K562 (cell line): ENCODE measurements around the gene RIPOR1. TPM values are rescaled to one million over a fixed set of nuclear protein-coding genes. Genes with fewer than 3 reads are reported as not detected.

ENCODE experiments used
- DNMT1 ChIP-seq: fragments of 450-650 bp; IDR thresholded peaks from 2 replicates; pipeline ENCODE4 v1.6.1; 2016; ENCODE audit warnings: antibody characterized with exemption, mild to moderate bottlenecking
- ETS1 ChIP-seq: conservative IDR thresholded peaks from 2 replicates; pipeline ENCODE4 v1.6.1; 2011; ENCODE audit warnings: low read depth, mild to moderate bottlenecking, low read length; ENCODE audit not compliant: control insufficient read depth
- FOS ChIP-seq: IDR thresholded peaks from 3 replicates; pipeline ENCODE4 v1.6.1; 2011; ENCODE audit not compliant: insufficient read length; ENCODE audit errors: extremely low read depth
- MAFF ChIP-seq: IDR thresholded peaks from 2 replicates; pipeline ENCODE4 v1.6.1; 2012; ENCODE audit warnings: low read length, improper control_type of control experiment
- PCBP1 ChIP-seq: fragments of 200-400 bp; formaldehyde crosslinking; IDR thresholded peaks from 2 replicates; pipeline ENCODE4 v1.6.1; 2018; ENCODE audit warnings: mild to moderate bottlenecking, low read depth, low read length; ENCODE audit not compliant: poor library complexity, severe bottlenecking
- POLR2AphosphoS5 ChIP-seq: IDR thresholded peaks from 2 replicates; pipeline ENCODE4 v1.6.1; 2011; ENCODE audit warnings: mild to moderate bottlenecking, low read depth, low read length, moderate library complexity; ENCODE audit not compliant: control insufficient read depth, insufficient read depth
- PRPF4 ChIP-seq: fragments of 200-400 bp; formaldehyde crosslinking; IDR thresholded peaks from one replicate; pipeline ENCODE4 v1.6.1; 2017; ENCODE audit warnings: low read length, low read depth, mild to moderate bottlenecking; ENCODE audit not compliant: insufficient read depth, poor library complexity, severe bottlenecking
- SIN3B ChIP-seq: fragments of 450-650 bp; IDR thresholded peaks from 2 replicates; pipeline ENCODE4 v1.6.1; 2017; ENCODE audit warnings: low read depth, mild to moderate bottlenecking, moderate library complexity
- TCF3 ChIP-seq: sonication (generic); formaldehyde crosslinking; IDR thresholded peaks from 2 replicates; pipeline ENCODE4 v1.4.0; 2020; ENCODE audit warnings: mild to moderate bottlenecking, missing genetic modification reagents
- ZBTB8A ChIP-seq: fragments of 450-650 bp; IDR thresholded peaks from 2 replicates; pipeline ENCODE4 v1.6.1; 2018; ENCODE audit warnings: mild to moderate bottlenecking, moderate library complexity; ENCODE audit not compliant: partially characterized antibody
- polyA plus RNA-seq, 8 experiments: library from polyadenylated mRNA; depleted of rRNA in 4 of 8; stranded (reverse) in 5 of 8; unstranded in 3 of 8; fragments of >200 nt; fragmentation: Nextera tagmentation in 2 of 8; fragmentation: Illumina TruSeq in 1 of 8; extraction: Ambion mirVana in 2 of 8; extraction: Trizol in 1 of 8; gene quantifications; 2 replicates each; pipeline versions ENCODE4 v1.2.1 to v1.2.3, GENCODE V29; 2011 to 2014; ENCODE audit warnings: inconsistent platforms in 1 of 8, missing spikeins in 1 of 8
- total RNA-seq, 7 experiments: library from RNA; depleted of rRNA in 6 of 7; stranded (reverse); fragments of >200 nt in 6 of 7; fragmentation: Illumina TruSeq in 2 of 7; extraction: Trizol in 2 of 7; gene quantifications; 2 replicates each; pipeline versions ENCODE4 v1.2.1 to v1.2.3, GENCODE V29; 2011 to 2021; ENCODE audit warnings: low replicate concordance in 1 of 7
- TF ChIP-seq, protein P1 (sequence below): fragments of 250-450 bp; sonication (Bioruptor Pico); IDR thresholded peaks from 2 replicates; pipeline ENCODE4 v1.8.0; 2022; ENCODE audit warnings: moderate library complexity, mild to moderate bottlenecking, inconsistent platforms
- TF ChIP-seq, protein P2 (sequence below): sonication (generic); formaldehyde crosslinking; IDR thresholded peaks from 2 replicates; pipeline ENCODE4 v1.8.0; 2023; ENCODE audit warnings: missing genetic modification reagents, mild to moderate bottlenecking, borderline replicate concordance
- TF ChIP-seq, protein P3 (sequence below): fragments of 250-450 bp; sonication (Bioruptor Pico); IDR thresholded peaks from 2 replicates; pipeline ENCODE4 v1.4.0; 2020; ENCODE audit warnings: borderline replicate concordance

RIPOR1 gene
- total and polyA plus RNA-seq, 9 of the 15 experiments (the other 6 are each of a cell fraction or from before 2014, with no cell fraction given), result 0.36 to 31.1 (median 3.0) TPM

GRCh38 chr16:67480833-67481560 lies 47.6 kb upstream of the RIPOR1 start, which contains the start of gene ATP6V0D1 (continued):
- TF ChIP-seq, protein P1, sequence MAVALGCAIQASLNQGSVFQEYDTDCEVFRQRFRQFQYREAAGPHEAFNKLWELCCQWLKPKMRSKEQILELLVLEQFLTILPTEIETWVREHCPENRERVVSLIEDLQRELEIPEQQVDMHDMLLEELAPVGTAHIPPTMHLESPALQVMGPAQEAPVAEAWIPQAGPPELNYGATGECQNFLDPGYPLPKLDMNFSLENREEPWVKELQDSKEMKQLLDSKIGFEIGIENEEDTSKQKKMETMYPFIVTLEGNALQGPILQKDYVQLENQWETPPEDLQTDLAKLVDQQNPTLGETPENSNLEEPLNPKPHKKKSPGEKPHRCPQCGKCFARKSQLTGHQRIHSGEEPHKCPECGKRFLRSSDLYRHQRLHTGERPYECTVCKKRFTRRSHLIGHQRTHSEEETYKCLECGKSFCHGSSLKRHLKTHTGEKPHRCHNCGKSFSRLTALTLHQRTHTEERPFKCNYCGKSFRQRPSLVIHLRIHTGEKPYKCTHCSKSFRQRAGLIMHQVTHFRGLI, result no peak
- TF ChIP-seq FOS (peak; percentile 96), SIN3B (peak; percentile 96), TCF3 (peak; percentile 36; the same call in 1 of the 2 replicates), POLR2AphosphoS5 (peak; percentile 36; the same call in 1 of the 2 replicates), ZBTB8A (no peak), MAFF (no peak), DNMT1 (no peak), PRPF4 (no peak), PCBP1 (peak; percentile 87), ETS1 (peak; percentile 95)
- TF ChIP-seq, protein P2, sequence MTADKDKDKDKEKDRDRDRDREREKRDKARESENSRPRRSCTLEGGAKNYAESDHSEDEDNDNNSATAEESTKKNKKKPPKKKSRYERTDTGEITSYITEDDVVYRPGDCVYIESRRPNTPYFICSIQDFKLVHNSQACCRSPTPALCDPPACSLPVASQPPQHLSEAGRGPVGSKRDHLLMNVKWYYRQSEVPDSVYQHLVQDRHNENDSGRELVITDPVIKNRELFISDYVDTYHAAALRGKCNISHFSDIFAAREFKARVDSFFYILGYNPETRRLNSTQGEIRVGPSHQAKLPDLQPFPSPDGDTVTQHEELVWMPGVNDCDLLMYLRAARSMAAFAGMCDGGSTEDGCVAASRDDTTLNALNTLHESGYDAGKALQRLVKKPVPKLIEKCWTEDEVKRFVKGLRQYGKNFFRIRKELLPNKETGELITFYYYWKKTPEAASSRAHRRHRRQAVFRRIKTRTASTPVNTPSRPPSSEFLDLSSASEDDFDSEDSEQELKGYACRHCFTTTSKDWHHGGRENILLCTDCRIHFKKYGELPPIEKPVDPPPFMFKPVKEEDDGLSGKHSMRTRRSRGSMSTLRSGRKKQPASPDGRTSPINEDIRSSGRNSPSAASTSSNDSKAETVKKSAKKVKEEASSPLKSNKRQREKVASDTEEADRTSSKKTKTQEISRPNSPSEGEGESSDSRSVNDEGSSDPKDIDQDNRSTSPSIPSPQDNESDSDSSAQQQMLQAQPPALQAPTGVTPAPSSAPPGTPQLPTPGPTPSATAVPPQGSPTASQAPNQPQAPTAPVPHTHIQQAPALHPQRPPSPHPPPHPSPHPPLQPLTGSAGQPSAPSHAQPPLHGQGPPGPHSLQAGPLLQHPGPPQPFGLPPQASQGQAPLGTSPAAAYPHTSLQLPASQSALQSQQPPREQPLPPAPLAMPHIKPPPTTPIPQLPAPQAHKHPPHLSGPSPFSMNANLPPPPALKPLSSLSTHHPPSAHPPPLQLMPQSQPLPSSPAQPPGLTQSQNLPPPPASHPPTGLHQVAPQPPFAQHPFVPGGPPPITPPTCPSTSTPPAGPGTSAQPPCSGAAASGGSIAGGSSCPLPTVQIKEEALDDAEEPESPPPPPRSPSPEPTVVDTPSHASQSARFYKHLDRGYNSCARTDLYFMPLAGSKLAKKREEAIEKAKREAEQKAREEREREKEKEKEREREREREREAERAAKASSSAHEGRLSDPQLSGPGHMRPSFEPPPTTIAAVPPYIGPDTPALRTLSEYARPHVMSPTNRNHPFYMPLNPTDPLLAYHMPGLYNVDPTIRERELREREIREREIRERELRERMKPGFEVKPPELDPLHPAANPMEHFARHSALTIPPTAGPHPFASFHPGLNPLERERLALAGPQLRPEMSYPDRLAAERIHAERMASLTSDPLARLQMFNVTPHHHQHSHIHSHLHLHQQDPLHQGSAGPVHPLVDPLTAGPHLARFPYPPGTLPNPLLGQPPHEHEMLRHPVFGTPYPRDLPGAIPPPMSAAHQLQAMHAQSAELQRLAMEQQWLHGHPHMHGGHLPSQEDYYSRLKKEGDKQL (CRISPR knock-in tag), result 0 out of 2 replicates have a peak, but pooled peaks have one; percentile 23
- TF ChIP-seq, protein P3, sequence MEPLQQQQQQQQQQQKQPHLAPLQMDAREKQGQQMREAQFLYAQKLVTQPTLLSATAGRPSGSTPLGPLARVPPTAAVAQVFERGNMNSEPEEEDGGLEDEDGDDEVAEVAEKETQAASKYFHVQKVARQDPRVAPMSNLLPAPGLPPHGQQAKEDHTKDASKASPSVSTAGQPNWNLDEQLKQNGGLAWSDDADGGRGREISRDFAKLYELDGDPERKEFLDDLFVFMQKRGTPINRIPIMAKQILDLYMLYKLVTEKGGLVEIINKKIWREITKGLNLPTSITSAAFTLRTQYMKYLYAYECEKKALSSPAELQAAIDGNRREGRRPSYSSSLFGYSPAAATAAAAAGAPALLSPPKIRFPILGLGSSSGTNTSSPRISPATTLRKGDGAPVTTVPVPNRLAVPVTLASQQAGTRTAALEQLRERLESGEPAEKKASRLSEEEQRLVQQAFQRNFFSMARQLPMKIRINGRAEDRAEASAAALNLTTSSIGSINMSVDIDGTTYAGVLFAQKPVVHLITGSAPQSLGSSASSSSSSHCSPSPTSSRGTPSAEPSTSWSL, result no peak
